Muscle layer of duodenum (tissue), 2 donors: ENCODE results near the gene GMNN.

Source experiments
- H3K27ac ChIP-seq: one replicate; pipeline ENCODE4 v1.7.0; 2013; ENCODE audit warnings: mild to moderate bottlenecking, low read length
- H3K27me3 ChIP-seq: one replicate; pipeline ENCODE4 v1.7.0; 2013; ENCODE audit warnings: low read depth, mild to moderate bottlenecking, control low read depth, low read length
- H3K36me3 ChIP-seq, 2 donors: one replicate each; pipeline ENCODE4 v1.7.0; 2013; ENCODE audit warnings: low read length in 2 of 2, control low read depth in 1 of 2, mild to moderate bottlenecking in 1 of 2; ENCODE audit not compliant: insufficient read depth in 2 of 2, control insufficient read depth in 1 of 2
- H3K4me1 ChIP-seq, 2 donors: one replicate each; pipeline ENCODE4 v1.7.0; 2013; ENCODE audit warnings: low read length in 2 of 2, mild to moderate bottlenecking in 2 of 2, control low read depth in 1 of 2, moderate library complexity in 1 of 2; ENCODE audit not compliant: insufficient read depth in 2 of 2, control insufficient read depth in 1 of 2
- H3K4me3 ChIP-seq, 2 donors: one replicate each; pipeline ENCODE4 v1.7.0; 2013; ENCODE audit warnings: low read length in 2 of 2, low read depth in 1 of 2, mild to moderate bottlenecking in 1 of 2
- H3K9me3 ChIP-seq, 2 donors: one replicate each; pipeline ENCODE4 v1.7.0; 2013; ENCODE audit warnings: low read length in 2 of 2, control low read depth in 1 of 2, mild to moderate bottlenecking in 1 of 2; ENCODE audit not compliant: control insufficient read depth in 1 of 2
- donor health status: healthy.

GMNN gene

DNA sequence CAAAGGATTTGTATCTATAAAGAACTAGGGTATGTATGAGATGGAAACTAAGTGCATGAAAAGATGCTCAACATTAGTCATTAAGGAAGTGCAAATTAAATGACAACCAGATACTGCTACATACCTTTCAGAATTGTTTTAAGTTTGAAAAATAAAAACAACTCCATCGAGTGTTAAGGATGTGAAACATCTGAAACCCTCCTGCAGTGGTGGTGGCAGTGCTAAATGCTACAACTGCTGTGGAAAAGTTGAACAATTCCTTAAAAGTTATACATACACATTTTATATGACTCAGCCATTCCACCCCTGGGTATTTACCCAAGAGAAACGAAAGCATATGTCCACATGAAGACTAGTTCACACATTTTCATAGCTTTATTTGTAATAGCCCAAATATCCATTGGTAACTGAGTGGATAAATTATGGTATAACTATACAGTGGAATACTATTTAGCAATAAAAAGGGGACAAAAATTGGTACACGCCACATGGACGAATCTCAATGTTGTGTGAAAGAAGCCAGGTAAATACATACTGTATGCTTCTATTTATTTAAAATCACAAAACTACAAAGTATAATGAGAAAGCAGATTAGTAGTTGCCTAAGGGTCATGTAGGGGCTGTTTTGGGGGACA lies 13.4 kb downstream of the GMNN start:
- Histone ChIP-seq H3K4me1 (no peaks in the 10 kb centered on the region), H3K9me3 (no peaks in the 10 kb centered on the region), H3K36me3 (peaks cover 18 to 29% of the 10 kb centered on the region in 2 donors), H3K4me3 (no peak overlapping the region), H3K27ac (no peak overlapping the region), H3K27me3 (no peaks in the 10 kb centered on the region)

GRCh38 chr6:24795106-24795505 lies 20.4 kb downstream of the GMNN start:
- Histone ChIP-seq H3K4me1 (no peaks in the 10 kb centered on the region), H3K27me3 (no peaks in the 10 kb centered on the region), H3K27ac (no peak overlapping the region), H3K9me3 (no peaks in the 10 kb centered on the region), H3K36me3 (no peaks in the 10 kb centered on the region), H3K4me3 (no peak overlapping the region)

DNA sequence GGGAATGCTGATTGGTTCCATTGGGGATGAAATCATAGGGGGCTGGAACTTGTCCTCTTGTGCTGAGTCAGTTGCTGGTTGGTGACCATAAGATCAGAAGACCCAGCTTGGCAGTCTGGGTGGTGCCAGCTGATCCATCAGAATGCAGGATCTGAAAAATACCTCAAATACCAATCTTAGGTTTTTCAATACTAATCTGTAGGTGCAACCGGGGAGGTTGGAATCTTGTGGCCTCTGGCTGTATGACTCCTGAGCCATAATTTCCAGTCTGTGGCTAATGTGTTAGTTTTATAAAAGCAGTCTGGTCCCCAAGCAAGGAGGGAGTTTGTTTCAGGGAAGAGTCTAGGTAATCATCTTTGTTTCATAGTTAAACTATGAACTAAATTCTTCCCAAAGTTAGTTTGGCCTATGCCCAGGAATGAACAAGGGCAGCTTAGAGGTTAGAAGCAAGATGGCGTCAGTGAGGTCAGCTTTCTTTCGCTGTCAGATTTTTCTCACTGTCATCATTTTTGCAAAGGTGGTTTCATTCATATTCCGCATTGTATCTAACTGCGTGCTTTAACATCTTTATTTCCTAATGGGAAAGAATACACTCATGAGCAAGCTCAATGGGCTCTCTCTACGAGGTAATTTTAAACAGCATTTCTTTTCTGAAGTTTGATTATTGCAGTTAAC lies 22.0 kb downstream of the GMNN start:
- no peaks in the 10 kb centered on the region for H3K36me3 ChIP-seq
- no peak overlapping the region for H3K27ac ChIP-seq
- no peaks in the 10 kb centered on the region for H3K27me3 ChIP-seq
- H3K4me3 ChIP-seq: no peak overlapping the region
- no peaks in the 10 kb centered on the region for H3K9me3 ChIP-seq
- no peaks in the 10 kb centered on the region for H3K4me1 ChIP-seq

- Histone ChIP-seq H3K9me3 (no peaks in the 10 kb centered on the region), H3K27ac (no peak overlapping the region), H3K4me3 (no peak overlapping the region), H3K27me3 (no peaks in the 10 kb centered on the region), H3K36me3 (no peaks in the 10 kb centered on the region), H3K4me1 (no peaks in the 10 kb centered on the region)
These were observed 23.0 kb downstream of the GMNN start for GRCh38 chr6:24797596-24798216.

GRCh38 chr6:24798740-24799540 lies 24.2 kb downstream of the GMNN start, which contains the start of gene ARMH2:
Gene ARMH2, minus strand, starts transcription at chr6:24798917. Its CDS starts 60 bp downstream, at chr6:24798857.
- H3K27ac ChIP-seq: no peak within 1 kb of the TSS
- H3K4me3 ChIP-seq: no peak within 1 kb of the TSS
- no peaks in the 10 kb centered on the region for H3K4me1 ChIP-seq
- no peaks in the 10 kb centered on the region for H3K27me3 ChIP-seq
- no peaks in the 10 kb centered on the region for H3K9me3 ChIP-seq
- no peaks in the 10 kb centered on the region for H3K36me3 ChIP-seq

- Histone ChIP-seq H3K27me3 (no peaks in the 10 kb centered on the region), H3K4me1 (no peaks in the 10 kb centered on the region), H3K9me3 (no peaks in the 10 kb centered on the region), H3K36me3 (no peaks in the 10 kb centered on the region), H3K27ac (no peak overlapping the region), H3K4me3 (no peak overlapping the region)
These were observed 24.8 kb downstream of the GMNN start for GRCh38 chr6:24799541-24799915.

- no peak overlapping the region for H3K27ac ChIP-seq
- no peaks in the 10 kb centered on the region for H3K9me3 ChIP-seq
- no peaks in the 10 kb centered on the region for H3K27me3 ChIP-seq
- no peak overlapping the region for H3K4me3 ChIP-seq
- no peaks in the 10 kb centered on the region for H3K4me1 ChIP-seq
- no peaks in the 10 kb centered on the region for H3K36me3 ChIP-seq
These were observed 27.7 kb downstream of the GMNN start for GRCh38 chr6:24802271-24803059.

DNA sequence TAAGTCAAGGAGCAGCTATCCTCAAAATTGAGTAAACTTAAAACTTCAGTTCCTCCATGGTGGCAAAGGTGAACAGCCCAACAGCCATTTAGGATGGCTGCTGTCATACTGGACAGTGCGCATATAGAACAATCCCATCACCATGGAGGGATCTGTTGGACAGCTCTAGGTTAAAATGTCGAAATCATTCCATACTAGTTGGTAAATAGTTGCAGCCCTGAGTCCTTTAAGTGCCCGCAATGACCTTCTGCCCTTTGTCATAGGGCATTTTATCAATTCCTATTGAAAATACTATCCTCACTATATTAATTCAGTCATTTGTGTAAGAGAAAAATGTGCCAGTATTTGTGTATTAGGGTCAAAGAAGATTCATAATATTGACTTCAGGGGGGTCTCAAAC lies 32.8 kb downstream of the GMNN start:
- no peaks in the 10 kb centered on the region for H3K4me1 ChIP-seq
- H3K9me3 ChIP-seq: no peaks in the 10 kb centered on the region
- no peak overlapping the region for H3K4me3 ChIP-seq
- H3K27me3 ChIP-seq: no peaks in the 10 kb centered on the region
- H3K36me3 ChIP-seq: no peaks in the 10 kb centered on the region
- no peak overlapping the region for H3K27ac ChIP-seq

DNA sequence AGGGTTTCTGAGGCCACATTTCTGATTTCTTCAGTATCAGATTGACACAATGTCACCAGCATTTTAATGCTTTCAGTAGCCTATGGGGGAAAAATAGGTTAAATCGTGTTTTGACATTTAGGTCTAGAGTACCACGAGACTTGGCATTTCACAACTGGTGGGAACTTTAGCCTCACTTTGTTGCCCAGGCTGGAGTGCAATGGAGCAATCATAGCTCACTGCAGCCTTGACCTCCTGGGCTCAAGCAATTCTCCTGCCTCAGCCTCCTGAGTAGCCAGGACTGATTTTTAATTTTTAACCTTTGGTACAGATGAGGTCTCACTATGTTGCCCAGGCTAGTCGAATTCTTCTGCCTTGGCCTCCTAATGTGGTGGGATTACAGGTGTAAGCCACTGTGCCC lies 35.0 kb downstream of the GMNN start:
- H3K27me3 ChIP-seq: no peaks in the 10 kb centered on the region
- H3K4me3 ChIP-seq: no peak overlapping the region
- H3K4me1 ChIP-seq: no peaks in the 10 kb centered on the region
- H3K9me3 ChIP-seq: no peaks in the 10 kb centered on the region
- H3K36me3 ChIP-seq: no peaks in the 10 kb centered on the region
- H3K27ac ChIP-seq: no peak overlapping the region

- Histone ChIP-seq H3K4me1 (no peaks in the 10 kb centered on the region), H3K27ac (no peak overlapping the region), H3K27me3 (no peaks in the 10 kb centered on the region), H3K4me3 (no peak overlapping the region), H3K9me3 (no peaks in the 10 kb centered on the region), H3K36me3 (no peaks in the 10 kb centered on the region)
These were observed 43.6 kb downstream of the GMNN start for GRCh38 chr6:24818346-24818745.
